ENCODE measurements around the gene METTL26.

METTL26 gene

GRCh38 chr16:625977-626765 is 9.9 kb downstream of the METTL26 start:
- H3K4me3 ChIP-seq (ENCODE audit: low read depth in 1 of 2, low read length in 2 of 2) = no peak overlapping the region
- peaks cover 0 to 32% of the 10 kb centered on the region in 2 donors for H3K36me3 ChIP-seq (ENCODE audit: control insufficient read depth in 1 of 2, insufficient read depth in 2 of 2, low read length in 2 of 2)
- H3K4me1 ChIP-seq (ENCODE audit: control insufficient read depth in 1 of 2, insufficient read depth in 2 of 2, low read length in 2 of 2) = peaks cover 0 to 17% of the 10 kb centered on the region in 2 donors
- no peaks in the 10 kb centered on the region for H3K9me3 ChIP-seq (ENCODE audit: control insufficient read depth in 1 of 2, low read length in 2 of 2)
- no peak overlapping the region for H3K27ac ChIP-seq (ENCODE audit: low read length)
- H3K27me3 ChIP-seq (ENCODE audit: low read depth, low read length) = no peaks in the 10 kb centered on the region

GRCh38 chr16:625117-625976 is 10.8 kb downstream of the METTL26 start:
- H3K27ac ChIP-seq (ENCODE audit: low read length) = no peak overlapping the region
- peaks cover 0 to 32% of the 10 kb centered on the region in 2 donors for H3K36me3 ChIP-seq (ENCODE audit: control insufficient read depth in 1 of 2, insufficient read depth in 2 of 2, low read length in 2 of 2)
- H3K27me3 ChIP-seq (ENCODE audit: low read depth, low read length) = no peaks in the 10 kb centered on the region
- H3K4me3 ChIP-seq (ENCODE audit: low read depth in 1 of 2, low read length in 2 of 2) = no peak overlapping the region
- no peaks in the 10 kb centered on the region for H3K9me3 ChIP-seq (ENCODE audit: control insufficient read depth in 1 of 2, low read length in 2 of 2)
- peaks cover 0 to 9% of the 10 kb centered on the region in 2 donors for H3K4me1 ChIP-seq (ENCODE audit: control insufficient read depth in 1 of 2, insufficient read depth in 2 of 2, low read length in 2 of 2)

- Histone ChIP-seq H3K36me3 (ENCODE audit: control insufficient read depth in 1 of 2, insufficient read depth in 2 of 2, low read length in 2 of 2) (peaks cover 0 to 32% of the 10 kb centered on the region in 2 donors), H3K27me3 (ENCODE audit: low read depth, low read length) (no peaks in the 10 kb centered on the region), H3K27ac (ENCODE audit: low read length) (no peak overlapping the region), H3K4me3 (ENCODE audit: low read depth in 1 of 2, low read length in 2 of 2) (no peak overlapping the region), H3K4me1 (ENCODE audit: control insufficient read depth in 1 of 2, insufficient read depth in 2 of 2, low read length in 2 of 2) (peaks cover 0 to 1% of the 10 kb centered on the region in 2 donors), H3K9me3 (ENCODE audit: control insufficient read depth in 1 of 2, low read length in 2 of 2) (no peaks in the 10 kb centered on the region)
Observed at GRCh38 chr16:624526-625070, 11.5 kb downstream of the METTL26 start.

- H3K27me3 ChIP-seq (ENCODE audit: low read depth, low read length) = no peaks in the 10 kb centered on the region
- peaks cover 0 to 23% of the 10 kb centered on the region in 2 donors for H3K36me3 ChIP-seq (ENCODE audit: control insufficient read depth in 1 of 2, insufficient read depth in 2 of 2, low read length in 2 of 2)
- no peaks in the 10 kb centered on the region for H3K4me1 ChIP-seq (ENCODE audit: control insufficient read depth in 1 of 2, insufficient read depth in 2 of 2, low read length in 2 of 2)
- no peak overlapping the region for H3K27ac ChIP-seq (ENCODE audit: low read length)
- H3K4me3 ChIP-seq (ENCODE audit: low read depth in 1 of 2, low read length in 2 of 2) = no peak overlapping the region
- H3K9me3 ChIP-seq (ENCODE audit: control insufficient read depth in 1 of 2, low read length in 2 of 2) = no peaks in the 10 kb centered on the region
Observed at GRCh38 chr16:622920-623280, 13.2 kb downstream of the METTL26 start.

- Histone ChIP-seq H3K27ac (ENCODE audit: low read length) (no peak overlapping the region), H3K4me3 (ENCODE audit: low read depth in 1 of 2, low read length in 2 of 2) (no peak overlapping the region)
Observed at GRCh38 chr16:621526-622105, 14.5 kb downstream of the METTL26 start.

GRCh38 chr16:620700-621525 is 15.2 kb downstream of the METTL26 start:
- Histone ChIP-seq H3K27ac (ENCODE audit: low read length) (no peak overlapping the region), H3K4me1 (ENCODE audit: control insufficient read depth in 1 of 2, insufficient read depth in 2 of 2, low read length in 2 of 2) (no peaks in the 10 kb centered on the region), H3K9me3 (ENCODE audit: control insufficient read depth in 1 of 2, low read length in 2 of 2) (no peaks in the 10 kb centered on the region), H3K27me3 (ENCODE audit: low read depth, low read length) (no peaks in the 10 kb centered on the region), H3K36me3 (ENCODE audit: control insufficient read depth in 1 of 2, insufficient read depth in 2 of 2, low read length in 2 of 2) (peaks cover 0 to 13% of the 10 kb centered on the region in 2 donors), H3K4me3 (ENCODE audit: low read depth in 1 of 2, low read length in 2 of 2) (no peak overlapping the region)

More at GRCh38 chr16:621526-622105, 14.5 kb downstream of the METTL26 start:
- no peaks in the 10 kb centered on the region for H3K9me3 ChIP-seq (ENCODE audit: control insufficient read depth in 1 of 2, low read length in 2 of 2)
- H3K36me3 ChIP-seq (ENCODE audit: control insufficient read depth in 1 of 2, insufficient read depth in 2 of 2, low read length in 2 of 2) = peaks cover 0 to 20% of the 10 kb centered on the region in 2 donors
- H3K4me1 ChIP-seq (ENCODE audit: control insufficient read depth in 1 of 2, insufficient read depth in 2 of 2, low read length in 2 of 2) = no peaks in the 10 kb centered on the region
- no peaks in the 10 kb centered on the region for H3K27me3 ChIP-seq (ENCODE audit: low read depth, low read length)

- H3K27ac ChIP-seq (ENCODE audit: low read length) = no peak overlapping the region
- no peaks in the 10 kb centered on the region for H3K4me1 ChIP-seq (ENCODE audit: control insufficient read depth in 1 of 2, insufficient read depth in 2 of 2, low read length in 2 of 2)
- no peaks in the 10 kb centered on the region for H3K27me3 ChIP-seq (ENCODE audit: low read depth, low read length)
- no peak overlapping the region for H3K4me3 ChIP-seq (ENCODE audit: low read depth in 1 of 2, low read length in 2 of 2)
- no peaks in the 10 kb centered on the region for H3K9me3 ChIP-seq (ENCODE audit: control insufficient read depth in 1 of 2, low read length in 2 of 2)
- peaks cover 0 to 6% of the 10 kb centered on the region in 2 donors for H3K36me3 ChIP-seq (ENCODE audit: control insufficient read depth in 1 of 2, insufficient read depth in 2 of 2, low read length in 2 of 2)
Observed at GRCh38 chr16:619476-620100, 16.5 kb downstream of the METTL26 start.

- H3K27ac ChIP-seq (ENCODE audit: low read length) = no peak overlapping the region
- H3K9me3 ChIP-seq (ENCODE audit: control insufficient read depth in 1 of 2, low read length in 2 of 2) = no peaks in the 10 kb centered on the region
- H3K4me3 ChIP-seq (ENCODE audit: low read depth in 1 of 2, low read length in 2 of 2) = no peak overlapping the region
- H3K36me3 ChIP-seq (ENCODE audit: control insufficient read depth in 1 of 2, insufficient read depth in 2 of 2, low read length in 2 of 2) = peaks cover 0 to 6% of the 10 kb centered on the region in 2 donors
- no peaks in the 10 kb centered on the region for H3K27me3 ChIP-seq (ENCODE audit: low read depth, low read length)
- H3K4me1 ChIP-seq (ENCODE audit: control insufficient read depth in 1 of 2, insufficient read depth in 2 of 2, low read length in 2 of 2) = no peaks in the 10 kb centered on the region
Observed at GRCh38 chr16:617855-618254, 18.2 kb downstream of the METTL26 start.

GRCh38 chr16:616733-617586 is 19.1 kb downstream of the METTL26 start:
- no peaks in the 10 kb centered on the region for H3K27me3 ChIP-seq (ENCODE audit: low read depth, low read length)
- H3K36me3 ChIP-seq (ENCODE audit: control insufficient read depth in 1 of 2, insufficient read depth in 2 of 2, low read length in 2 of 2) = peaks cover 0 to 6% of the 10 kb centered on the region in 2 donors
- H3K9me3 ChIP-seq (ENCODE audit: control insufficient read depth in 1 of 2, low read length in 2 of 2) = no peaks in the 10 kb centered on the region
- no peak overlapping the region for H3K27ac ChIP-seq (ENCODE audit: low read length)
- no peak overlapping the region for H3K4me3 ChIP-seq (ENCODE audit: low read depth in 1 of 2, low read length in 2 of 2)
- no peaks in the 10 kb centered on the region for H3K4me1 ChIP-seq (ENCODE audit: control insufficient read depth in 1 of 2, insufficient read depth in 2 of 2, low read length in 2 of 2)
